Activated CD4-positive, alpha-beta T cell treated with anti-CD3 and anti-CD28 coated beads, Interleukin-2, amount 50 U/mL, for 1 hour (primary cell): ENCODE results near the gene LINC01488.

Experiments
- DNase-seq: peaks from one replicate; pipeline ENCODE4 v3.0.0-alpha.2; 2020

Gene LINC01488

GRCh38 chr11:69512790-69513189 lies 31.3 kb downstream of the LINC01488 start:
- no peak for DNase-seq

- DNase-seq: no peak
Measured at GRCh38 chr11:69513196-69513595, 31.7 kb downstream of the LINC01488 start.

- DNase-seq: no peak
Measured at GRCh38 chr11:69513663-69514224, 32.3 kb downstream of the LINC01488 start.

GRCh38 chr11:69514771-69515170 lies 33.3 kb downstream of the LINC01488 start:
- DNase-seq: no peak

GRCh38 chr11:69515271-69516245 lies 34.1 kb downstream of the LINC01488 start:
- DNase-seq: no peak

GRCh38 chr11:69516526-69516925 lies 35.1 kb downstream of the LINC01488 start:
- DNase-seq: no peak

GRCh38 chr11:69518081-69518950 lies 36.9 kb downstream of the LINC01488 start:
- no peak for DNase-seq

GRCh38 chr11:69520186-69520916 lies 38.9 kb downstream of the LINC01488 start:
- DNase-seq: no peak

- no peak for DNase-seq
Measured at GRCh38 chr11:69521457-69521856, 40.0 kb downstream of the LINC01488 start.

- DNase-seq: no peak
Measured at GRCh38 chr11:69523453-69523852, 42.0 kb downstream of the LINC01488 start.

GRCh38 chr11:69524291-69524882 lies 42.9 kb downstream of the LINC01488 start:
- no peak for DNase-seq

GRCh38 chr11:69524991-69525411 lies 43.5 kb downstream of the LINC01488 start:
- no peak for DNase-seq

- no peak for DNase-seq
Measured at GRCh38 chr11:69525516-69526452, 44.3 kb downstream of the LINC01488 start.

GRCh38 chr11:69526453-69526810 lies 45.0 kb downstream of the LINC01488 start:
- no peak for DNase-seq

- DNase-seq: no peak
Measured at GRCh38 chr11:69529001-69529400, 47.5 kb downstream of the LINC01488 start.

- no peak for DNase-seq
Measured at GRCh38 chr11:69530278-69531070, 49.0 kb downstream of the LINC01488 start.

- no peak for DNase-seq
Measured at GRCh38 chr11:69531071-69531716, 49.7 kb downstream of the LINC01488 start.

- DNase-seq: no peak
Measured at GRCh38 chr11:69531717-69532088, 50.2 kb downstream of the LINC01488 start.

- no peak for DNase-seq
Measured at GRCh38 chr11:69533296-69534165, 52.1 kb downstream of the LINC01488 start.
